GM20431 (cell line): ENCODE data around the gene SRC.

Source experiments
- in situ Hi-C: fragments of 300-500 bp; cut with MseI, MboI; formaldehyde crosslinking; loops from one replicate; pipeline ENCODE4 v1.15.0; 2020; ENCODE audit warnings: low sequenced_read_pairs; ENCODE audit not compliant: unreplicated experiment

Gene SRC

DNA sequence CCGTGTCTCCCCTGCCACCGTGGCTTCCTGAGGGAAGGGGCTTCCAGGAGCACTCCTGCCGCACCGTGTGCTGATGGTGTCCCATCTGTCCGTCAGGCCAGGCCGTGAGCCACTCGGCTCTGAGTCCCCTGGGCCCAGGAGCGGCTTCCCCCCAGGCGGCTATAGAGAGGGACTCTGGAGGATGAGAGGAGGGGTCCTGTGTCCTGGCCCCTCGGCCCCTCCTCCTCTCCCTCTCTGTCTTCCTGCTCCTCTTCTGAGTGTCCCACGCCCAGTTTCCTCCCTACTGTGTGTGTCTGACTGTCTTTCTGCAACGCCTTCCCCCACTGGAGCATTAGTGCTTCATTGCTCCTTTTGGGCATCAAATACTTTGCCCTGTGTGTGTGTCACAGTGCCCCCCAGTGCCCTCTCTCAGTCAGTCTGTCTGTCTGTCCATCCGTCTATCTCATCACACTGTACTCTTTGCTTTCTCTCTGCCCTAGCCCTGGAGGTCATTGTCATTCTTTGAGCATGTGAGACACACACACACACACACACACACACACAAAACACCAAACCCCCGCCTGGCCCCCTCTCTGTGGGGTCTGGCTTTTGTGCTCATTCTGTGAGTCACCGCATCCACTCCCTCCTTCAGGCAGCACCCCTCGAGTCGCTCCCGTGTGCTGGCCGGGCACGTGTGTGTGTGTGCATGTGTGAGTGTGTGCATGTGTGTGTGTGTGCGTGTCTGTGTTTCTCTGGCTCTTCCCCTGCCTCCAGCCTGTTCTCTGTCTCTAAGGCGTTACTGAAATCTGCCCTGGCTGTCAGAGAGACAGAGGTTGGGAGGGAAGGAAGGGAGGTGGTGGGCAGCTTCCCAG is 71.9 kb downstream of the SRC start:
- in situ Hi-C loops = no loop called here

GRCh38 chr20:37418591-37419109 is 72.7 kb downstream of the SRC start:
- in situ Hi-C loops = no loop called here

GRCh38 chr20:37419307-37419706 is 73.4 kb downstream of the SRC start:
- in situ Hi-C loops = no loop called here

DNA sequence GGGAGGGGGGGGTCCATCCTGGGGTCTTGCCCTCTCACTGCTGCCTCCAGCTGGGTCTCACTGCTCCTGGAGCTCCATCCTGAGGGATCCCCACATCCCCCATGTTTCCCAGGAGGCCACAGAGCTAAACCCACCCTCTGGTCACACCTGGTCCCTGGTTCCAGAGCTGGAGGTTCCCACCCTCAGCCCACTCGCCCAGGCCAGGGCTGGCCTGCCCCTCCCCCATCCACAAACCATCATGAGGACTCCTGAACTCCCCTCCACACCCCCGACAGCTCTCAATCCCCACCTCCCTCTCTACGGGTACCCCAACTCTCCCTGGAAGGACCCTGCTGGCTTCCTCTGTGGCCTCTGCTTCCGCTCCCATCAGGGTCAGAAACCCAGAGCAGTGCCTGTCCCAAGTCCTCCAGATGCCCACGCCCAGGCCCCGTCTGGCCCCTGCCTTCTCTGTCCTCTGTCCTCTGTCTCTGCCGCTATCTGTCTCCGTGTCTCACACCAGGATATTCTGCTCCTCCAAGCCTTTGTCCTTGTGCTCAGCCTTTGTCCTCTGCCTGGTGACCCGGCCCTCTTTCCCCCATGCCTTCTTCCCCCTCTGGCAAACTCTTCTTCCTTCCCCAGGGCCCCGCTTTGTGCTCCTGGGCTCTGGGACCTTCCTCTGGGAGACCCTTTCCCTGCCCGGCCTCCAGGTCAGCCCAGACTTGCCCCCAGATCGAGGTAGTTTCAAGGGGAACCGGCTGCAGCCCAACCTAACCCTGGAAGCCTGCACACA is 74.0 kb downstream of the SRC start:
- in situ Hi-C loops = no loop called here

DNA sequence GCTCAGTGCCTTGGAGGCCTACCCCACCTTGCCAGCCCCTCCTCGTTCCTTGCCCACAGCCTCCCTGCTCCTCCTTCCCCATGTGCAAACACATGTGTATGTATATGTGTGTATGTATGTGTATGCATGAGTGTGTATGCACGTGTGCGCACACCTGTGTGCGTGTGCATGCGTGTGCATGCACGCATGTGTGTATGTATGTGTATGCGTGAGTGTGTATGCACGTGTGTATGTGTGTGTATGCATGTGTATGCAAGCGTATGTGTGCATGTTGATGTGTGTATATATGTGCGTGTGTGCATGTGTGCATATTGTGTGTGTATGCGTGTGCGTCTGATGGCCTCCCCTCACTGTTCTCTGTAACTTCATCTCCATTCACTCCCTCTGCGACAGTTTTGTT is 74.7 kb downstream of the SRC start:
- in situ Hi-C loops = no loop called here

DNA sequence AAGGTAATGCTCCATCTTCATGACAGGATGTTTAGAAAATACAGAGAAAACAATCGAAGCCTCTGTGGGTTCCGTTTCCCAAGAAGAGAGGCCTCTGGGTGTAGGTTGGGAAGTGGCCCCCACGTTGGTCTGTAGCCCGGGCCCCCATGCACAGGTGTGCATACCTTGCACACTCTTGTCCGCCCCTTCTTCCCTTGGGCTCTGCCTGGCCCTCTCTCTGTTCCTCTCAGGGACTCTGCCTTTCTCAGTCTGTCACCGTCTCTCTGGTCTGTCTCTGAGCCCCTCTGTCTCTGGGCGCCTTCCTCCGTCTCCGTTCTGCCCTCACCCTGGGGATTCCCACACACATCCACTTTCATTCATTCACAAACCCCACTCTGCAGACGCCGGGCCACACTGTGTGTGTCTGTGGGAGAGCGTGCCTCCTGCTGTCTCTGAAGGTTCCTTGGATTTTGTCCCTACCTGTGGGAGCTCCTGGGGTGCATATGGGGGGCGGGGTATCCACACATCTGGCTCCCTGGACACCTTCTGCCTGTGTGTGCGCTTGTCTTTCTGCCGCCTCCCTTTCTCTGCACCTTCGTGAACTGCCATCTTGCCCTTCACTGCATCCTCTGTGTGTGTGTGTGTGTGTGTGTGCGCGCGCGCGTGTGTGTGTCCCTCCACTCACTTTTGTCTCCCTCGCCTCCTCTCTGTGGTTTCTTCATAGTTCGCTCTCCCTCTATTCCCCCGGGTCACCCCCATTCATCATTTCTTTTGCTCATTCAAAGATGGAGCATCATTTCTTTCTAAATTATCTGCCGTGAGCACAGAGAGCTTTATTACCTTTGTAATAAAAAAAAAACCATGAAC is 75.3 kb downstream of the SRC start:
- in situ Hi-C loops = no loop called here

- in situ Hi-C loops = no loop called here
Measured at GRCh38 chr20:37421988-37422387, 76.0 kb downstream of the SRC start.

DNA sequence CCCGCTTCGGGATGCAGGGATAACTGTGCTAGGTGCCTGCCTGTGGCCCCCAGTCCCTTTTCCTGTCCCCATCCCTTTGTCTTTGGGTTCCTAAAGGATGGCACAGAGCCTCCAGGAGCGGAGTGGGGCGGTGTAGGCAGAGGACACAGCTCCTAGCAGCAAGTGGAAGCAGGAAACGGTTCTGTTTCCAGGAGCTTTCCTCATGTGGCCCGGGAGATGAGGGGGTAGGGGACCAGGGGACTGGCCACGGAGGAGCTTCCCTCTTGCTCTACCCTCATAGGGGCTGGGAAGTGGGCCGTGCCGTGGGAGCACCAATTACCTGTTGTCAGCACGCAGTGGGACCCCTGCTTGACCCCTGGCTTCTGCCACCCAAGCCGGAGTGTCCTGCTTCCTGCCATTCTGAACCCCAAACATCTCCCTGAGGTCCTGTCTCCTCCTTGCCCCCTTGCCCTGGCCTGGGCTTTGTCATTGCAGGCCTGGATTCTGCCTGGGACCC is 76.9 kb downstream of the SRC start:
- in situ Hi-C loops = no loop called here

DNA sequence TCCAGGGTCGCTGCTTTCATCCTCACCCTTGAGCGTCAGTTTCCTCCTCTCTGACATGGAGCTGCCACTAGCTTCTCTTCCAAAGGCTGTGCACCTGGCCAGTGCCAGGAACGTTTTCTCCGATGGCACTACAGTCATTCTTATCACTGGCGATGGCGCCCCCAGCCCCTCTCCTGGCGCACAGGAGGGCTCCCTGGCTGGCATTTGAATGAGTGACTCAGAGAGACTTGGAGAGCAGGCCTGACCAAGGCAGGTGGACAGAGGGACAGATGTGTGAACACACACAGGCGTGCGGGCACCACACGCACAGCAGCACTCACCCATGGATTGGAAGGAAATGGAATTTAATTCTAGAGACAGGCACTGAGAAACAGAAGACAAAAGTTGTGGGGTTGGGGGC is 77.6 kb downstream of the SRC start:
- in situ Hi-C loops = no loop called here

DNA sequence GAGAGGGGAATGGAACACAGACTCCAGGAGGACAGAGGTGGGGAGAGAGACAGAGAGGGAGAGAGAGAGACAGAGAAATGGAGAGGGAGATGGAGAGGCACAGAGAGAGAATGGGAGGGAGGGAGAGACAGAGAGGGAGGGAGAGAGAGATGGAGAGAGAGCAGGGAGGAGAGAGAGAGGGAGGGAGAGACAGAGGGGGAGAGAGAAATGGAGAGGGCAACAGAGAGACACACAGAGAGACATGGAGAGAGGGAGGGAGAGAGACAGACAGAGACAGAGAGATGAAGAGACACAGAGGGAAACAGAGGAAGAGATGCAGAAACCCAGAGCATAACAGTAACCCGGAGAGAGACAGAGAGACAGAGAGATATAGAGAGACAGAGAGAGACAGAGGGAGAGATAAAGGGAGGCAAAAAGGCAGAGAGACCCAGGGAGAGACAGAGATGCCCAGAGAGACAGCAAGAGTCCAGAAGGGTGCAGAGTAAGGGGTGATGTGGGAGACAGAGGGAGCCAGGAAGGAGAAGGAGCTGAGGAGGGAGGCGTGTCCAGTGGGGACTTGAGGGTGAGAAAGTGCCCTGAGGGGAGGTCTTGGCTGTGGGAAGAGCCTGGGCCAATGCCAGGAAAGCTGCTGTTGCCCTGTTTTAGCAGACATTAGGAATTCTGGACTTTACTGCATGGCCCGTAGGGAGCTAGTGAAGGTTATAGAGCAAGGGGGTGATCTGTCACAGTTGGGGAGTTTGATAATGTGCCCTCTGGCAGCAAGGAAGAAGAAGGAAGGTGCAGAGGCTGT is 78.3 kb downstream of the SRC start:
- in situ Hi-C loops = no loop called here

GRCh38 chr20:37425103-37425625 is 79.2 kb downstream of the SRC start:
- in situ Hi-C loops = no loop called here

- in situ Hi-C loops = no loop called here
Measured at GRCh38 chr20:37426106-37426505, 80.2 kb downstream of the SRC start.

- in situ Hi-C loops = no loop called here
Measured at GRCh38 chr20:37426978-37427377, 81.0 kb downstream of the SRC start.

DNA sequence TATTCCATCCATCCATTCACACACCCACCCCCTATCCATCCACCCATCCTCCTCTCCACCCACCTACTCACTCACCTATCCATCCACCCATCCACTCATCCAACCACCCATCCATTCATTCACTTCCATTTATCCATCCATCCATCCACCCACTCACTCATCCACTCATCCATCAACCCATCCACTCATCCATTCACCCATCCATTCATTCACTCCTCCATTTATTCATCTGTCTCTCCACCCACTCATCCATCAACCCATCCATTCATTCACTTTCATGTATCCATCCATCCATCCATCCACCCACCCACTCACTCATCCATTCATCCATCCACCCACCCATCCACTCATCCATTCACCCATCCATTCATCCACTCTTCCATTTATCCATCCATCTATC is 84.1 kb downstream of the SRC start:
- in situ Hi-C loops = no loop called here

- in situ Hi-C loops = no loop called here
Measured at GRCh38 chr20:37430778-37431460, 85.0 kb downstream of the SRC start.

- in situ Hi-C loops = no loop called here
Measured at GRCh38 chr20:37431786-37432185, 85.8 kb downstream of the SRC start.

DNA sequence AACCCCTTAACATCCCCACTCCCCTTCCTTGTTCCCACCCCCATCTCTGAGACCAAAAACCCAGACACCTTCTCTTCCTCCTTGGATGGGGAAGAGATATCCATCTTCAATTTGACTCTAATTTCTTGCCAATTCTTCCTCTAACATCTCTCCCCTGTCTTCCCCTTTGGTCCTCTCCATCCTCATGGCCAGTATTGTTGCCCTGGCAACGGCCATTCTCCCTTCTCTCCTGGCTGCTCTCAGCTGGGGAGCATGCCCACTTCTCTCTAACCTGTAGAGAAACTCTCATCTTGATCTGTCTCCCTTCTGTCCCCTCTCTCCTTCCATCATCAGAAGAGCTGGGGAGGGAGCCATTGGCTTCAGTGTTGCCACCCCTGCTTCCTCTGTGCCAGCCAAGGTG is 86.7 kb downstream of the SRC start:
- in situ Hi-C loops = no loop called here

DNA sequence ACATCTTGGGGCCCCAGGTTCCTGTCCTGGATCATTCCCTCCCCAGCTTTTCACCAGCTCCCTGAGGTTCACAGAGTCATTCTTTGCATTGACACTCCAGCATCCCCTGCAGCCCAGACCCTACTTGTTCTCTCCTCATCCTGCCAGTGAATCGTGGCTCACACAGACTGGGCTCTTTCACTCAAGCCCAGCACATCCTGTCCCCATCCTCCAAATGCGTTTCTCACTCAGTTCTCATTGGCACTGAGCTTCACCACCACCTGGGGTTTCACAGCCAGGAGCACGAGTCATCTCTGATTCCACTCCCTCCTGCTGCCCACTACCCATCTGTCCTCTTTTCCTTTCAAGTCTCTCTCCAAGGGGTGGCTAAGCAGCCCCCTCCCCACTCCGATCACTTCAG is 89.7 kb downstream of the SRC start:
- in situ Hi-C loops = no loop called here
